ENCODE data around the gene DSCAM.
"Not testable (repeated sequence)": the region's sequence is repeated elsewhere in the genome, so short reads cannot be mapped to it uniquely, and the experiment has no call there.

Gene DSCAM

GRCh38 chr21:40512590-40512989 lies 334.4 kb downstream of the DSCAM start:
- DNase-seq, result no peak

GRCh38 chr21:40507978-40508377 lies 339.0 kb downstream of the DSCAM start:
- DNase-seq, result peak; percentile 35

- no peak for DNase-seq
Measured at GRCh38 chr21:40505681-40506080, 341.3 kb downstream of the DSCAM start.

- DNase-seq, result no peak
Measured at GRCh38 chr21:40505244-40505643, 341.7 kb downstream of the DSCAM start.

- no peak for DNase-seq
Measured at GRCh38 chr21:40504825-40505224, 342.1 kb downstream of the DSCAM start.

- no peak for DNase-seq
Measured at GRCh38 chr21:40496116-40496515, 350.8 kb downstream of the DSCAM start.

- no peak for DNase-seq
Measured at GRCh38 chr21:40490408-40490807, 356.6 kb downstream of the DSCAM start.

GRCh38 chr21:40489001-40489400 lies 358.0 kb downstream of the DSCAM start:
- no peak for DNase-seq

- no peak for DNase-seq
Measured at GRCh38 chr21:40481764-40482163, 365.2 kb downstream of the DSCAM start.

- DNase-seq, result no peak
Measured at GRCh38 chr21:40474513-40474912, 372.4 kb downstream of the DSCAM start.

- no peak for DNase-seq
Measured at GRCh38 chr21:40472013-40472412, 374.9 kb downstream of the DSCAM start.

GRCh38 chr21:40471103-40471502 lies 375.9 kb downstream of the DSCAM start:
- DNase-seq, result no peak

- DNase-seq, result peak; percentile 1
Measured at GRCh38 chr21:40466893-40467483, 380.0 kb downstream of the DSCAM start.

- no peak for DNase-seq
Measured at GRCh38 chr21:40465382-40465781, 381.6 kb downstream of the DSCAM start.

GRCh38 chr21:40463176-40463575 lies 383.8 kb downstream of the DSCAM start:
- no peak for DNase-seq

GRCh38 chr21:40461008-40461407 lies 385.9 kb downstream of the DSCAM start:
- no peak for DNase-seq

- no peak for DNase-seq
Measured at GRCh38 chr21:40457741-40458140, 389.2 kb downstream of the DSCAM start.

GRCh38 chr21:40454057-40454456 lies 392.9 kb downstream of the DSCAM start:
- DNase-seq, result no peak

GRCh38 chr21:40453183-40453582 lies 393.8 kb downstream of the DSCAM start:
- DNase-seq, result no peak

GRCh38 chr21:40452548-40452947 lies 394.4 kb downstream of the DSCAM start:
- no peak for DNase-seq

GRCh38 chr21:40447016-40447415 lies 399.9 kb downstream of the DSCAM start:
- DNase-seq, result no peak

- no peak for DNase-seq
Measured at GRCh38 chr21:40445349-40445921, 401.5 kb downstream of the DSCAM start.

GRCh38 chr21:40439581-40439980 lies 407.4 kb downstream of the DSCAM start:
- not testable (repeated sequence) for DNase-seq

- DNase-seq, result no peak
Measured at GRCh38 chr21:40438616-40439015, 408.3 kb downstream of the DSCAM start.

GRCh38 chr21:40436261-40436660 lies 410.7 kb downstream of the DSCAM start:
- no peak for DNase-seq
